Measurements from ENCODE around the gene QKI. TPM values are rescaled to one million over a fixed set of nuclear protein-coding genes. Genes with fewer than 3 reads are reported as not detected.
"Not testable (repeated sequence)": the region's sequence is repeated elsewhere in the genome, so short reads cannot be mapped to it uniquely, and the experiment has no call there.

QKI gene
- total RNA-seq, 2 donors from 2014 or later, result 127 to 192 TPM

DNA sequence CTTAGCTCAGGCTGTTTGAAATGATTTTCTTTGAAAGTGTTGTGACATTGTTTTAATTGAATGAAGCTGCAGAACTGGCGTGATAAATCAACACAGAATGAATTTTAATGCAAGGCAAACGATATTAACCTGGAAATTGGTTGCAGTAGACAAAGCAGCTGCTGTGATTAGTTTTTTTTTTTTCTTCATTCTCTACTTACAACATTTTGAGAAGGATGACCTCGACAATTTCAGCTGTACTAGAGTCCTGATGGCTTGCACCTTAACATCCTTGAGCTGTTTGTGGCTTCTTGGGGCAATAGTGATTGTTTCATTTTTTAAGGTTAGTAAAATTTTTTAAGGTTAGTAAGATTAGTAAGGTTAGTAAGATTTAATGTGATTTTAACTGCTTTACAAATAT, 54.2 kb downstream of the QKI start:
- H3K27ac ChIP-seq, result no peak overlapping the region
- no peak overlapping the region for H3K4me3 ChIP-seq
- H3K9me3 ChIP-seq, result peaks cover 9% of the 10 kb centered on the region
- peaks cover 16 to 31% of the 10 kb centered on the region in 2 donors for H3K4me1 ChIP-seq (ENCODE audit: control insufficient read depth in 1 of 2, low read depth in 2 of 2)
- H3K27me3 ChIP-seq (replicated peaks; ENCODE audit: insufficient read depth), result no peaks in the 10 kb centered on the region
- ATAC-seq (ENCODE audit: insufficient number of reproducible peaks, low FRiP score, low read depth), result no peak
- no peak for DNase-seq (ENCODE audit: low spot score)
- no peaks in the 10 kb centered on the region for H3K36me3 ChIP-seq
- TF ChIP-seq, protein P1, sequence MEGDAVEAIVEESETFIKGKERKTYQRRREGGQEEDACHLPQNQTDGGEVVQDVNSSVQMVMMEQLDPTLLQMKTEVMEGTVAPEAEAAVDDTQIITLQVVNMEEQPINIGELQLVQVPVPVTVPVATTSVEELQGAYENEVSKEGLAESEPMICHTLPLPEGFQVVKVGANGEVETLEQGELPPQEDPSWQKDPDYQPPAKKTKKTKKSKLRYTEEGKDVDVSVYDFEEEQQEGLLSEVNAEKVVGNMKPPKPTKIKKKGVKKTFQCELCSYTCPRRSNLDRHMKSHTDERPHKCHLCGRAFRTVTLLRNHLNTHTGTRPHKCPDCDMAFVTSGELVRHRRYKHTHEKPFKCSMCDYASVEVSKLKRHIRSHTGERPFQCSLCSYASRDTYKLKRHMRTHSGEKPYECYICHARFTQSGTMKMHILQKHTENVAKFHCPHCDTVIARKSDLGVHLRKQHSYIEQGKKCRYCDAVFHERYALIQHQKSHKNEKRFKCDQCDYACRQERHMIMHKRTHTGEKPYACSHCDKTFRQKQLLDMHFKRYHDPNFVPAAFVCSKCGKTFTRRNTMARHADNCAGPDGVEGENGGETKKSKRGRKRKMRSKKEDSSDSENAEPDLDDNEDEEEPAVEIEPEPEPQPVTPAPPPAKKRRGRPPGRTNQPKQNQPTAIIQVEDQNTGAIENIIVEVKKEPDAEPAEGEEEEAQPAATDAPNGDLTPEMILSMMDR (IDR thresholded peaks at IDR 0.05), result no peak

DNA sequence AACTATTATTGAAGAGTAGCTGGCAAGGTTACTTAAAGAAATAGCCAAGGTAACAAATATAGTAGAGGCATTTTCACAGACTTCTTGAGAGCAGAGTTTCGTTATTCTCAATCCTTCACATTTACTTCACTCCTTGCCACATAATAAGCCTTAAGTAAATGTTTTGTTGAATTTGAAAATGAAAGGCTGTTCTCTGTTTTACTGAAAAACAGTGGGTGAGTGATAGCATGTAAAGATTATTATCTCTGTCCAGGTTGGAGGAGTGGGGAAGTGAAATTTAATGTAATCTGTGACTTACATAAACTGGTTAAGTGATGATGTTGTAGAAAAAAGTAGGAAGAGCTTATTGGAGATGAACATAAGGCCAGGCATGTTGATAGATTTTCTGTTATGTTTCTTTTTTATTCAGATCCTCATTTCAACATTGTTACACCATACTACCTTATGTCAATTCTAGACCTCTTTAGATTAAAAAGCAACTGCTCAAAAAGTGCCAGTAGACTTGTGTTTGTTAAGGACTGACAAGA, 55.0 kb downstream of the QKI start:
- peaks cover 9% of the 10 kb centered on the region for H3K9me3 ChIP-seq
- TF ChIP-seq, protein P1 (IDR thresholded peaks at IDR 0.05), result no peak
- H3K4me1 ChIP-seq (ENCODE audit: control insufficient read depth in 1 of 2, low read depth in 2 of 2), result peaks cover 16 to 37% of the 10 kb centered on the region in 2 donors
- no peak overlapping the region for H3K4me3 ChIP-seq
- no peak overlapping the region for H3K27ac ChIP-seq
- DNase-seq (ENCODE audit: low spot score) (no peak), ATAC-seq (ENCODE audit: insufficient number of reproducible peaks, low FRiP score, low read depth) (no peak)
- no peaks in the 10 kb centered on the region for H3K36me3 ChIP-seq
- H3K27me3 ChIP-seq (replicated peaks; ENCODE audit: insufficient read depth), result no peaks in the 10 kb centered on the region

DNA sequence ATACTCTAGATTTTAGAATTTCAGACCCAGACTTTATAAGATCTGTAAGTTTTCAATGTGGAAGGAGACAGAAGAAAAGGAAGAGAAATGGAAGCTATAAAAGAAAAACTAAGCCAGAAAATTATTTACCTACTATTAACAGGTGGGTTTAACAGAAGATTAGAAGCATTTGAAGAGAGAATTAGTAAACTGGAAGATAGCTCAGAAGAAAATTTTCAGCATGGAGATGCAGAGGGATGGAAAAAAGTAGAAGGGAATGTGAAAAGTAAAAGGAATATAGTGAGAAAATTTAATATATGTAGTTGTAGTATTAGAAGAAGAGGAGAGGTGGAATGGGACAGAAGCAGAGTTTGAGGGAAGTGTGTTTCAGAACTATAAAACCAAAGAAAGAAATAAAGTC, 56.1 kb downstream of the QKI start:
- Histone ChIP-seq H3K4me3 (no peak overlapping the region), H3K27me3 (replicated peaks; ENCODE audit: insufficient read depth) (no peaks in the 10 kb centered on the region), H3K9me3 (peaks cover 9% of the 10 kb centered on the region), H3K36me3 (no peaks in the 10 kb centered on the region), H3K4me1 (ENCODE audit: control insufficient read depth in 1 of 2, low read depth in 2 of 2) (peaks cover 16 to 29% of the 10 kb centered on the region in 2 donors), H3K27ac (no peak overlapping the region)
- DNase-seq (ENCODE audit: low spot score), result no peak
- no peak for ATAC-seq (ENCODE audit: insufficient number of reproducible peaks, low FRiP score, low read depth)
- TF ChIP-seq, protein P1 (IDR thresholded peaks at IDR 0.05), result no peak

DNA sequence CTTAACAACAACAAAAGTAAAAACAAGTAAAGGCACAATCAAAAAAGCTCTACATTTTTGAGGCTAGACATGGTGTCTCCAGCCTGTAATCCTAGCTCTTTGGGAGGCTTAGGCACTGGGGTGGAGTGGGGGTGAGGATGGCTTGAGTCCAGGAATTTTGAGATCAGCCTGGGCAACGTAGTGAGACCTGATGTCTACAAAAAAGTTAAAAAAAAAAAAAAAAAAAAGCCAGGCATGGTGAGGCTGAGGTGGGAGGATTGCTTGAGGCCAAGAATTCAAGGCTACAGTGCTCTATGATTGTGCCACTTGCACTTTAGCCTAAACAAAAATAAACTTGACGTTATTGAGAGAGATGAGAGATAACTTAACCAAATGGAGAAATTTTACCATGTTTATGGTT, 60.1 kb downstream of the QKI start:
- TF ChIP-seq, protein P1 (IDR thresholded peaks at IDR 0.05), result no peak
- H3K9me3 ChIP-seq, result peaks cover 9% of the 10 kb centered on the region
- no peak for ATAC-seq (ENCODE audit: insufficient number of reproducible peaks, low FRiP score, low read depth)
- H3K36me3 ChIP-seq, result no peaks in the 10 kb centered on the region
- H3K27me3 ChIP-seq (replicated peaks; ENCODE audit: insufficient read depth), result no peaks in the 10 kb centered on the region
- H3K4me1 ChIP-seq (ENCODE audit: control insufficient read depth in 1 of 2, low read depth in 2 of 2), result peaks cover 4 to 14% of the 10 kb centered on the region in 2 donors
- DNase-seq (ENCODE audit: low spot score), result no peak
- no peak overlapping the region for H3K4me3 ChIP-seq
- no peak overlapping the region for H3K27ac ChIP-seq

DNA sequence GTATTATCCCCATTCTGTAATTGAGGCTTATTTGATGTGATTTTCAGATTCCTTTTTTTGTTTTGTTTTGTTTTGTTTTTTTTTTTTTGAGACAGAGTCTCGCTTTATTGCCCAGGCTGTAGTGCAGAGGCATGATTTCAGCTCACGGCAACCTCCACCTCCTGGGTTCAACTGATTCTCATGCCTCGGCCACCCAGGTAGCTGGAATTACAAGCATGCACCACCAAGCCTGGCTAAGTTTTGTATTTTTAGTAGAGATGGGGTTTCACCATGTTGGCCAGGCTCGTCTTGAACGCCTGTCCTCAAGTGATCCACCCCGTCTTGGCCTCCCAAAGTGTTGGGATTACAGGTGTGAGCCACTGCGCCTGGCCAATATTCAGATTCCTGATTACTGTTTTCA, 62.4 kb downstream of the QKI start:
- not testable (repeated sequence) for H3K36me3 ChIP-seq; H3K4me3 ChIP-seq; H3K9me3 ChIP-seq; H3K27me3 ChIP-seq (replicated peaks; ENCODE audit: insufficient read depth); H3K27ac ChIP-seq; DNase-seq (ENCODE audit: low spot score); ATAC-seq (ENCODE audit: insufficient number of reproducible peaks, low FRiP score, low read depth)
- peaks cover 4 to 14% of the 10 kb centered on the region in 2 donors for H3K4me1 ChIP-seq (ENCODE audit: control insufficient read depth in 1 of 2, low read depth in 2 of 2)

DNA sequence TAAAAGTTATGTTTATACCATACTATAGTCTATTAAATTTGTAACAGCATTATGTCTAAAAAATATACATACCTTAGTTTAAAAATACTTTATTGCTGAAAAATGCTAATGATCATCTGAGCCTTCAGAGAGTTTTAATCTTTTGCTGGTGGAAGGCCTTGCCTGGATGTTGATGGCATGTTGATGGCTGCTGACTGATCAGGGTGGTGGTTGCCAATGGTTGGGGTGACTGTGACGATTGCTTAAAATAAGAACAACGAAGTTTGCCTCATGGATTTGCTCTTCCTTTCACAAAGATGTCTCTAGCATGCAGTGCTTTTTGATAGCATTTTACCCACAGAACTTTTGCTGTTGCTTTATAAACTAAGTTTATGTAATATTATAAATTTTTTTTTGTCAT, 68.6 kb downstream of the QKI start:
- Histone ChIP-seq H3K9me3 (no peaks in the 10 kb centered on the region), H3K36me3 (no peaks in the 10 kb centered on the region), H3K4me3 (no peak overlapping the region), H3K4me1 (ENCODE audit: control insufficient read depth in 1 of 2, low read depth in 2 of 2) (peaks cover 7 to 12% of the 10 kb centered on the region in 2 donors), H3K27ac (no peak overlapping the region), H3K27me3 (replicated peaks; ENCODE audit: insufficient read depth) (no peaks in the 10 kb centered on the region)
- TF ChIP-seq, protein P1 (IDR thresholded peaks at IDR 0.05), result no peak
- ATAC-seq (ENCODE audit: insufficient number of reproducible peaks, low FRiP score, low read depth) (no peak), DNase-seq (ENCODE audit: low spot score) (no peak)

Measured in thoracic aorta (tissue), 2 donors.